A549 (cell line): ENCODE measurements around the gene TWIST2. TPM values are rescaled to one million over a fixed set of nuclear protein-coding genes. Genes with fewer than 3 reads are reported as not detected.

Source experiments
- ATAC-seq, 2 experiments: fragments of 200-7000 bp in 1 of 2; fragments of >200 bp in 1 of 2; cut with Nextera tagmentation in 1 of 2; cut with Tn5 transposase in 1 of 2; 3 replicates each; pipeline versions ENCODE4 v1.8.0 to v1.9.1; 2018 to 2020; ENCODE audit warnings: mild to moderate bottlenecking in 1 of 2, moderate library complexity in 1 of 2
- CTCF ChIA-PET: fragments of 300-600 bp; sonication (Branson Sonifier 250); formaldehyde crosslinking; extraction: SDS; loops from one replicate; lab custom pipeline; 2021; ENCODE audit warnings: antibody characterized with exemption, inconsistent platforms; lab: Yijun Ruan, JAX
- POLR2A ChIA-PET: fragments of 350-600 bp; formaldehyde crosslinking; extraction: SDS; loops from one replicate; lab custom pipeline; 2021; ENCODE audit warnings: antibody characterized with exemption, inconsistent platforms; lab: Yijun Ruan, JAX
- DNase-seq, 2 experiments: peaks; one replicate each; pipeline versions ENCODE4 v3.0.0 to v3.0.0-alpha.2; 2011 to 2016; ENCODE audit warnings: low read depth in 1 of 2, low spot score in 1 of 2
- FAIRE-seq: peaks from 2 replicates; lab custom pipeline; 2011; peaks lifted over from hg19 to GRCh38; lab: Jason Lieb, UNC
- H3K27ac ChIP-seq, 2 experiments: fragments of >200 bp; sonication (Bioruptor Twin); formaldehyde crosslinking; 3 replicates each; pipeline ENCODE4 v1.5.1; 2016 to 2017
- H3K4me1 ChIP-seq: fragments of >200 bp; sonication (Bioruptor Twin); formaldehyde crosslinking; 3 replicates; pipeline ENCODE4 v1.6.1; 2016
- H3K4me2 ChIP-seq: fragments of >200 bp; sonication (Bioruptor Twin); formaldehyde crosslinking; 3 replicates; pipeline ENCODE4 v1.6.1; 2016
- H3K4me3 ChIP-seq: fragments of >200 bp; sonication (Bioruptor Twin); formaldehyde crosslinking; 3 replicates; pipeline ENCODE4 v1.5.1; 2016
- H3K9me3 ChIP-seq: fragments of >200 bp; sonication (Bioruptor Twin); formaldehyde crosslinking; 3 replicates; pipeline ENCODE4 v1.6.1; 2016
- CEBPB ChIP-seq, 2 experiments: fragments of >200 bp in 1 of 2; sonication (Bioruptor Twin) in 1 of 2; formaldehyde crosslinking in 1 of 2; IDR thresholded peaks; 2 replicates each; pipeline ENCODE4 v1.6.1; 2012 to 2016
- CHD2 ChIP-seq: fragments of 150-350 bp; IDR thresholded peaks from 2 replicates; pipeline ENCODE4 v1.6.1; 2014; ENCODE audit warnings: low read length; ENCODE audit not compliant: partially characterized antibody
- CHD4 ChIP-seq: fragments of 200-600 bp; sonication (generic); IDR thresholded peaks from 2 replicates; pipeline ENCODE4 v1.6.1; 2016; ENCODE audit warnings: antibody characterized with exemption, mild to moderate bottlenecking, borderline replicate concordance
- ESRRA ChIP-seq: fragments of 150-350 bp; IDR thresholded peaks from 2 replicates; pipeline ENCODE4 v1.6.1; 2014; ENCODE audit warnings: mild to moderate bottlenecking, low read length, borderline replicate concordance
- FOSL2 ChIP-seq, 2 experiments: fragments of 450-650 bp in 1 of 2; fragments of >200 bp in 1 of 2; sonication (Bioruptor Twin) in 1 of 2; formaldehyde crosslinking; IDR thresholded peaks; 2 replicates each; pipeline versions ENCODE4 v1.5.0 to v1.6.1; 2016 to 2020; ENCODE audit warnings: mild to moderate bottlenecking in 1 of 2, moderate library complexity in 1 of 2
- FOXS1 ChIP-seq: fragments of 250-450 bp; sonication (Bioruptor Pico); IDR thresholded peaks from 2 replicates; pipeline ENCODE4 v1.5.0; 2020; ENCODE audit warnings: mild to moderate bottlenecking, moderate library complexity
- GATA3 ChIP-seq: IDR thresholded peaks from 2 replicates; pipeline ENCODE4 v1.6.1; 2012; ENCODE audit warnings: borderline replicate concordance
- HDAC2 ChIP-seq: fragments of 200-600 bp; sonication (generic); IDR thresholded peaks from 2 replicates; pipeline ENCODE4 v1.6.1; 2016
- HMGXB4 ChIP-seq: fragments of 250-450 bp; sonication (Bioruptor Pico); IDR thresholded peaks from 2 replicates; pipeline ENCODE4 v1.5.0; 2021; ENCODE audit warnings: mild to moderate bottlenecking, moderate library complexity, borderline replicate concordance
- HOXA7 ChIP-seq: fragments of 250-450 bp; sonication (Bioruptor Pico); IDR thresholded peaks from 2 replicates; pipeline ENCODE4 v1.5.0; 2020; ENCODE audit warnings: mild to moderate bottlenecking, moderate library complexity
- HOXB5 ChIP-seq: fragments of 250-450 bp; sonication (Bioruptor Pico); IDR thresholded peaks from 2 replicates; pipeline ENCODE4 v1.5.0; 2020; ENCODE audit warnings: mild to moderate bottlenecking, moderate library complexity
- JUNB ChIP-seq: fragments of >200 bp; sonication (Bioruptor Twin); formaldehyde crosslinking; IDR thresholded peaks from 2 replicates; pipeline ENCODE4 v1.6.1; 2016
- KDM1A ChIP-seq: fragments of 200-600 bp; sonication (generic); IDR thresholded peaks from 2 replicates; pipeline ENCODE4 v1.6.1; 2016; ENCODE audit warnings: low read depth, mild to moderate bottlenecking
- KDM5A ChIP-seq: fragments of 200-600 bp; sonication (generic); IDR thresholded peaks from 2 replicates; pipeline ENCODE4 v1.6.1; 2016; ENCODE audit warnings: antibody characterized with exemption, mild to moderate bottlenecking
- MAFK ChIP-seq: fragments of 450-650 bp; IDR thresholded peaks from 2 replicates; pipeline ENCODE4 v1.6.1; 2014; ENCODE audit not compliant: partially characterized antibody
- MAX ChIP-seq: IDR thresholded peaks from 2 replicates; pipeline ENCODE4 v1.6.1; 2012
- MAZ ChIP-seq: fragments of 150-350 bp; IDR thresholded peaks from 2 replicates; pipeline ENCODE4 v1.6.1; 2014; ENCODE audit warnings: antibody characterized with exemption, low read depth, low read length, borderline replicate concordance
- MYC ChIP-seq: IDR thresholded peaks from 2 replicates; pipeline ENCODE4 v1.6.1; 2012; ENCODE audit warnings: mild to moderate bottlenecking, inconsistent platforms, low read length, improper control_type of control experiment, borderline replicate concordance
- NFE2L2 ChIP-seq: fragments of 150-350 bp; conservative IDR thresholded peaks from 2 replicates; pipeline ENCODE4 v1.6.1; 2014; ENCODE audit warnings: low read length
- NPAS2 ChIP-seq: fragments of 250-450 bp; sonication (Bioruptor Pico); IDR thresholded peaks from 2 replicates; pipeline ENCODE4 v1.8.0; 2022; ENCODE audit warnings: mild to moderate bottlenecking, moderate library complexity, borderline replicate concordance
- NR3C1 ChIP-seq: fragments of >200 bp; sonication (Bioruptor Twin); formaldehyde crosslinking; IDR thresholded peaks from 3 replicates; pipeline ENCODE4 v1.6.1; 2017
- PHF8 ChIP-seq: fragments of 200-600 bp; sonication (generic); IDR thresholded peaks from 2 replicates; pipeline ENCODE4 v1.6.1; 2016; ENCODE audit warnings: low read depth, mild to moderate bottlenecking, antibody characterized with exemption, moderate library complexity, borderline replicate concordance
- POLR2A ChIP-seq: IDR thresholded peaks from 2 replicates; pipeline ENCODE4 v1.6.1; 2012; ENCODE audit warnings: mild to moderate bottlenecking, low read length
- POLR2AphosphoS2 ChIP-seq: conservative IDR thresholded peaks from 2 replicates; pipeline ENCODE4 v1.6.1; 2012; ENCODE audit warnings: low read length, improper control_type of control experiment, inconsistent platforms
- RCOR1 ChIP-seq: fragments of 150-350 bp; IDR thresholded peaks from 2 replicates; pipeline ENCODE4 v1.6.1; 2014; ENCODE audit warnings: antibody characterized with exemption, low read length, low read depth
- REST ChIP-seq: fragments of 200-600 bp; sonication (generic); IDR thresholded peaks from 2 replicates; pipeline ENCODE4 v1.6.1; 2016; ENCODE audit warnings: antibody characterized with exemption, mild to moderate bottlenecking, moderate library complexity
- TFCP2L1 ChIP-seq: fragments of 250-450 bp; sonication (Bioruptor Pico); IDR thresholded peaks from 2 replicates; pipeline ENCODE4 v1.5.0; 2021; ENCODE audit warnings: mild to moderate bottlenecking
- USF2 ChIP-seq: fragments of 450-650 bp; IDR thresholded peaks from 2 replicates; pipeline ENCODE4 v1.6.1; 2014; ENCODE audit warnings: antibody characterized with exemption
- ZSCAN20 ChIP-seq: fragments of 250-450 bp; sonication (Bioruptor Pico); IDR thresholded peaks from 2 replicates; pipeline ENCODE4 v1.8.0; 2022; ENCODE audit warnings: mild to moderate bottlenecking, moderate library complexity
- WGBS: methylation state at CpG from one replicate; pipeline ENCODE4 v1.1.6; 2017; ENCODE audit errors: missing lambda C conversion rate; 5-methylcytosine and 5-hydroxymethylcytosine counted together
- polyA plus RNA-seq, 4 experiments: library from polyadenylated mRNA; depleted of rRNA in 3 of 4; stranded (reverse); fragments of >200 nt; fragmentation: RNase III in 1 of 4; extraction: RNeasy Plus Mini Kit Qiagen cat#74134 plus additional on column Dnase treatment in 1 of 4; gene quantifications; 2 replicates in 3 of 4; 3 replicates in 1 of 4; pipeline ENCODE4 v1.2.3, GENCODE V29; 2011 to 2017

TWIST2 gene
- polyA plus RNA-seq, 2 of the 4 experiments (the other 2 are of a cell fraction) = 7.1 to 8.2 TPM

GRCh38 chr2:238903141-238903540, 55.3 kb downstream of the TWIST2 start:
- no peak for TF ChIP-seq REST
- TF ChIP-seq KDM5A = no peak
- no peak for TF ChIP-seq NPAS2 (CRISPR knock-in tag)
- TF ChIP-seq FOXS1 (CRISPR knock-in tag) = no peak
- TF ChIP-seq CHD2 = no peak
- no peak for TF ChIP-seq MAFK
- no peak for TF ChIP-seq KDM1A
- TF ChIP-seq TFCP2L1 (CRISPR knock-in tag) = no peak
- TF ChIP-seq HMGXB4 = no peak
- TF ChIP-seq USF2 = no peak
- TF ChIP-seq RCOR1 = no peak
- TF ChIP-seq HDAC2 = no peak
- TF ChIP-seq HOXB5 = no peak
- no peak for TF ChIP-seq MAX
- no peak for TF ChIP-seq MYC
- TF ChIP-seq ESRRA = no peak
- TF ChIP-seq NFE2L2 = no peak
- TF ChIP-seq POLR2AphosphoS2 = no peak
- FAIRE-seq (no peak), DNase-seq (no peak), ATAC-seq (no peak)
- ChIA-PET POLR2A (no interaction called here), CTCF (no interaction called here)
- no peak overlapping the region for H3K4me2 ChIP-seq
- H3K27ac ChIP-seq = no peak overlapping the region
- H3K9me3 ChIP-seq = no peaks in the 10 kb centered on the region
- no peak overlapping the region for H3K4me3 ChIP-seq
- no peaks in the 10 kb centered on the region for H3K4me1 ChIP-seq
- WGBS = 98% methylated on average over 2 of the region's 2 CpGs

GRCh38 chr2:238904177-238904576, 56.3 kb downstream of the TWIST2 start:
- ATAC-seq = no peak
- 70% methylated on average over 3 of the region's 3 CpGs for WGBS

GRCh38 chr2:238904716-238905115, 56.8 kb downstream of the TWIST2 start:
- ATAC-seq (no peak), FAIRE-seq (no peak), DNase-seq (no peak)

More at GRCh38 chr2:238904177-238904576, 56.3 kb downstream of the TWIST2 start:
- DNase-seq (no peak), FAIRE-seq (no peak)
- ChIA-PET POLR2A (no interaction called here), CTCF (no interaction called here)
- no peak overlapping the region for H3K27ac ChIP-seq
- H3K4me2 ChIP-seq = no peak overlapping the region
- 0 out of 3 replicates have a peak, but pooled peaks cover 2% of the 10 kb centered on the region for H3K4me1 ChIP-seq
- H3K9me3 ChIP-seq = no peaks in the 10 kb centered on the region
- TF ChIP-seq POLR2A = no peak
- no peak for TF ChIP-seq JUNB
- no peak for TF ChIP-seq GATA3
- TF ChIP-seq, all 56 proteins: peak for 0
- H3K4me3 ChIP-seq = no peak overlapping the region

More at GRCh38 chr2:238904716-238905115, 56.8 kb downstream of the TWIST2 start:
- H3K9me3 ChIP-seq = no peaks in the 10 kb centered on the region
- POLR2A ChIA-PET = no interaction called here
- H3K4me1 ChIP-seq = peaks cover 4% of the 10 kb centered on the region; the same call in 1 of the 3 replicates
- CTCF ChIA-PET = no interaction called here
- no peak overlapping the region for H3K4me2 ChIP-seq
- 86% methylated on average over 3 of the region's 3 CpGs for WGBS
- no peak for TF ChIP-seq MAZ
- TF ChIP-seq FOXS1 (CRISPR knock-in tag) = no peak
- no peak for TF ChIP-seq PHF8
- TF ChIP-seq HOXA7 (CRISPR knock-in tag) = no peak
- no peak for TF ChIP-seq ZSCAN20 (CRISPR knock-in tag)
- TF ChIP-seq NR3C1 = no peak
- no peak for TF ChIP-seq FOSL2 (IDR thresholded peaks at IDR 0.05)
- TF ChIP-seq FOSL2 (CRISPR knock-in tag; IDR thresholded peaks at IDR 0.05) = no peak
- TF ChIP-seq HOXB5 = no peak
- TF ChIP-seq CHD4 = no peak
- TF ChIP-seq CEBPB (IDR thresholded peaks at IDR 0.05) = no peak
- H3K4me3 ChIP-seq = no peak overlapping the region
- no peak overlapping the region for H3K27ac ChIP-seq
